WTC11 (cell line): ENCODE data around the gene RPL21. TPM values are rescaled to one million over a fixed set of nuclear protein-coding genes. Genes with fewer than 3 reads are reported as not detected.

ENCODE experiments used
- ATAC-seq: fragments of 200-7000 bp; cut with Tn5 transposase; 2 replicates; pipeline ENCODE4 v1.10.0; 2021; ENCODE audit warnings: mild to moderate bottlenecking, moderate library complexity
- CTCF ChIA-PET: fragments of 300-600 bp; sonication (Branson Sonifier 250); formaldehyde crosslinking; loops from one replicate; lab custom pipeline; 2021; ENCODE audit warnings: antibody characterized with exemption; lab: Charles Lee
- POLR2A ChIA-PET: fragments of 350-600 bp; sonication (Branson Sonifier 250); formaldehyde crosslinking; loops from one replicate; lab custom pipeline; 2021; ENCODE audit warnings: antibody characterized with exemption; lab: Charles Lee
- DNase-seq: peaks from one replicate; pipeline ENCODE4 v3.0.0; 2021; ENCODE audit warnings: low spot score
- H3K27ac Mint-ChIP-seq: 2 replicates; pipeline ENCODE4 v1.8.0; 2021; ENCODE audit warnings: mixed read lengths
- H3K27me3 Mint-ChIP-seq: 2 replicates; pipeline ENCODE4 v1.8.0; 2021; ENCODE audit warnings: low read depth, mild to moderate bottlenecking, moderate library complexity, mixed read lengths
- H3K36me3 Mint-ChIP-seq: 2 replicates; pipeline ENCODE4 v1.8.0; 2021; ENCODE audit warnings: mixed read lengths
- H3K4me1 Mint-ChIP-seq: 2 replicates; pipeline ENCODE4 v1.8.0; 2022; ENCODE audit warnings: mixed read lengths
- H3K4me3 Mint-ChIP-seq: 2 replicates; pipeline ENCODE4 v1.8.0; 2021; ENCODE audit warnings: mild to moderate bottlenecking, moderate library complexity, mixed read lengths
- H3K9me3 Mint-ChIP-seq: 2 replicates; pipeline ENCODE4 v1.8.0; 2021; ENCODE audit warnings: mixed read lengths
- EMX1 ChIP-seq: fragments of 250-450 bp; sonication (Bioruptor Pico); IDR thresholded peaks from 2 replicates; pipeline ENCODE4 v1.8.0; 2021; ENCODE audit warnings: mild to moderate bottlenecking
- FOXP1 ChIP-seq: sonication (generic); formaldehyde crosslinking; IDR thresholded peaks from 2 replicates; pipeline ENCODE4 v1.8.0; 2022; ENCODE audit warnings: missing genetic modification reagents, mild to moderate bottlenecking, moderate library complexity, borderline replicate concordance
- NFATC4 ChIP-seq: fragments of 250-450 bp; sonication (Bioruptor Pico); IDR thresholded peaks from 2 replicates; pipeline ENCODE4 v1.9.0; 2021; ENCODE audit warnings: mild to moderate bottlenecking
- NFYB ChIP-seq: sonication (generic); formaldehyde crosslinking; conservative IDR thresholded peaks from 2 replicates; pipeline ENCODE4 v1.8.0; 2022; ENCODE audit warnings: low read depth, missing genetic modification reagents
- RELA ChIP-seq: sonication (generic); formaldehyde crosslinking; IDR thresholded peaks from 2 replicates; pipeline ENCODE4 v1.8.1; 2022; ENCODE audit warnings: missing genetic modification reagents, mild to moderate bottlenecking, borderline replicate concordance
- ZNF121 ChIP-seq: sonication (generic); formaldehyde crosslinking; IDR thresholded peaks from 2 replicates; pipeline ENCODE4 v1.8.0; 2023; ENCODE audit warnings: missing genetic modification reagents
- ZNF138 ChIP-seq: sonication (generic); formaldehyde crosslinking; conservative IDR thresholded peaks from 2 replicates; pipeline ENCODE4 v1.8.1; 2022; ENCODE audit warnings: mild to moderate bottlenecking, moderate library complexity, missing genetic modification reagents
- ZNF219 ChIP-seq: sonication (generic); formaldehyde crosslinking; IDR thresholded peaks from 2 replicates; pipeline ENCODE4 v1.8.0; 2023; ENCODE audit warnings: missing genetic modification reagents, mild to moderate bottlenecking, borderline replicate concordance
- ZNF396 ChIP-seq: fragments of 250-450 bp; sonication (Bioruptor Pico); IDR thresholded peaks from 2 replicates; pipeline ENCODE4 v1.8.0; 2021; ENCODE audit warnings: mild to moderate bottlenecking, moderate library complexity, borderline replicate concordance
- total RNA-seq: library from RNA; stranded (reverse); gene quantifications from 3 replicates; pipeline ENCODE4 v1.2.3, GENCODE V29; 2021
- TF ChIP-seq, protein P1 (sequence below): sonication (generic); formaldehyde crosslinking; IDR thresholded peaks from 2 replicates; pipeline ENCODE4 v1.8.1; 2023; ENCODE audit warnings: mild to moderate bottlenecking, missing genetic modification reagents, moderate library complexity
- TF ChIP-seq, protein P2 (sequence below): fragments of 250-450 bp; sonication (Bioruptor Pico); conservative IDR thresholded peaks from 2 replicates; pipeline ENCODE4 v1.9.0; 2021; ENCODE audit warnings: mild to moderate bottlenecking
- TF ChIP-seq, protein P3 (sequence below): sonication (generic); formaldehyde crosslinking; IDR thresholded peaks from 2 replicates; pipeline ENCODE4 v1.8.0; 2022; ENCODE audit warnings: mild to moderate bottlenecking, missing genetic modification reagents
- TF ChIP-seq, protein P4 (sequence below): fragments of 250-450 bp; sonication (Bioruptor Pico); IDR thresholded peaks from 2 replicates; pipeline ENCODE4 v1.9.0; 2021; ENCODE audit warnings: mild to moderate bottlenecking, borderline replicate concordance

Gene RPL21
- total RNA-seq, 1 experiment from 2014 or later, result 1,082 TPM

DNA sequence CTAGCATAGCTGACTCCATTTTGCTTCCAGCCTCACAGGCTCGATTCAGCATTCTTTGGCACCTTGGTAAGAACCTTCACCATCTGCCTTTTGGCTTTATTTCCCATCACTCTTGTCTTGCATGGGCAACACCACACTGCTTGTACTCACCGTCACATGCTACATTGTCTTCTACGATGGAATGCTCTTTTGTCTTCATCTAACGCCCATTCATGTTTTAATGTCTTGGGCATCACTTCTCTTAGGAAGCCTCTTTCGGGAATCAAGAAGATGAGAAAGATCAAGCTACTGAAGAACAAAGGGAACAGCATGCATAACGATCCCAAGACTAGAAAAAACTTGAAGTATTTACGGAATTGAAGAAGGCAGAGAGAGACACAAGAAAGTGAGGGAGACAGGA, 5.7 kb upstream of the RPL21 start (continued):
- TF ChIP-seq ZNF138 (CRISPR knock-in tag), result no peak

DNA sequence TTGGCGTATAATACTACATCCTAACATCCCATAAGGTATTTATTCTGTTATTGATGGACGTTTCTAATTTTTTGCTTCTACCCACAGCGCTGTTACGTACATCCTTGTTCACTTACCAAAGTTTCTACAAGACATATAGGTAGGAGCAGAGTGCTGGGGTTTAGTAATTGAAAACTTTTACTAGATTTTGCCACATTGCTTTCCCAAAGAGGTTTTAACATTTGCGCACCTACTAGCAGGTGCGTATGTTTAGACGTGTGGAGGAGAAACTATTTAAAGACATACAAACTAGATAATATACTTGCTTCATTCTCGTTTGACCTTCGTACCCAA, 559 bp upstream of the RPL21 start:
- H3K27me3 Mint-ChIP-seq, result no peaks in the 10 kb centered on the region; the same call in 1 of the 2 replicates
- TF ChIP-seq, protein P1, sequence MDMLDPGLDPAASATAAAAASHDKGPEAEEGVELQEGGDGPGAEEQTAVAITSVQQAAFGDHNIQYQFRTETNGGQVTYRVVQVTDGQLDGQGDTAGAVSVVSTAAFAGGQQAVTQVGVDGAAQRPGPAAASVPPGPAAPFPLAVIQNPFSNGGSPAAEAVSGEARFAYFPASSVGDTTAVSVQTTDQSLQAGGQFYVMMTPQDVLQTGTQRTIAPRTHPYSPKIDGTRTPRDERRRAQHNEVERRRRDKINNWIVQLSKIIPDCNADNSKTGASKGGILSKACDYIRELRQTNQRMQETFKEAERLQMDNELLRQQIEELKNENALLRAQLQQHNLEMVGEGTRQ (CRISPR knock-in tag), result no peak
- no peak for TF ChIP-seq NFATC4 (CRISPR knock-in tag)
- TF ChIP-seq NFYB (CRISPR knock-in tag), result no peak
- TF ChIP-seq FOXP1 (CRISPR knock-in tag), result no peak
- ATAC-seq (no peak), DNase-seq (no peak)
- POLR2A ChIA-PET, result interaction anchor here (1.0 kb wide), 1 partner anchor 20 kb away, joined by 7 read pairs; the partner anchor contains the start of gene RASL11A
- H3K4me1 Mint-ChIP-seq, result peaks cover 37% of the 10 kb centered on the region
- CTCF ChIA-PET, result interaction anchor here (0.9 kb wide), 1 partner anchor 73 kb away, joined by 4 read pairs; no protein-coding TSS in a partner anchor
- H3K4me3 Mint-ChIP-seq, result peak overlapping the region; percentile 94
- peak overlapping the region; percentile 100 for H3K27ac Mint-ChIP-seq
- no peaks in the 10 kb centered on the region for H3K9me3 Mint-ChIP-seq
- peaks cover 42% of the 10 kb centered on the region for H3K36me3 Mint-ChIP-seq

DNA sequence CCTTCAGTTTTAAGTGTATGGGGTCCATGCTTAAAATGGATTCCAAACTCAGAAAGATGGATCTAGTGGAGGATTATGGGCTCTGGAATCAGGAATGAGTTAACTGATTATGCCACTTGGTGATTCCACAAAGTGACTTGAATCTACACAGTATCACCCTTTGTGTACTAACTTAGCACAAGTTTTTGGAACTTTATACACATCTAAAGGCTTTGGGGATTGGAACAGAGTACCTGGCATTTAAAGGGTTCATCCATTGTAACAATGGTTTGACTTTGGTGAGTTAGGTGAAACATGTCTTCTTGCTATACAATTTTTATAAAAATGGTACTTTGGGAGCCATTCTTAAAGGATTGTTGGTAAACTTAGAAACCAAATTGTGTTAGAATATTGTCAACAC, 1.1 kb downstream of the RPL21 start:
- Mint-ChIP-seq H3K36me3 (peaks cover 59% of the 10 kb centered on the region), H3K27ac (peak overlapping the region; percentile 100), H3K4me1 (peaks cover 33% of the 10 kb centered on the region), H3K27me3 (no peaks in the 10 kb centered on the region; the same call in 1 of the 2 replicates), H3K9me3 (no peaks in the 10 kb centered on the region), H3K4me3 (peak overlapping the region; percentile 94)
- TF ChIP-seq ZNF121 (CRISPR knock-in tag) (no peak), ZNF138 (CRISPR knock-in tag) (no peak)
- ChIA-PET POLR2A (no interaction called here), CTCF (no interaction called here)
- ATAC-seq, result no peak
- DNase-seq, result no peak

DNA sequence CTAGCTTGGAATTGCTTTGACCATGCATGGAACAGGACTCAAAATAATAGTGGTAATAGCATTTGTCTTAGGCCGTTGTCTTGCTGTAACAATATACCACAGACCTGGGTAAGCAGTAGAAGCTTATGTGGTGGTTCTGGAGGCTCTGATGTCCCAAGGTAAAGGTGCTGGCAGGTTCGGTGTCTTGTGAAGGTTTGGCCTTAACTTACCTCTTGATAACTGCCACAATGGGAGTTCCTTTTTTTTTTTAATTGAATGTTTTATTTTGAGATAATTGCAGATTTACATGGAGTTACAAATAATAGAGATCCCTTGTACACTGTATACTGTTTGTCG, 5.8 kb downstream of the RPL21 start:
- H3K4me1 Mint-ChIP-seq, result peaks cover 46% of the 10 kb centered on the region
- H3K27me3 Mint-ChIP-seq, result no peaks in the 10 kb centered on the region
- peak; percentile 4; the same call in 1 of the 2 replicates for ATAC-seq
- POLR2A ChIA-PET, result interaction anchor here (0.6 to 1.9 kb wide), 2 partner anchors 14 to 261 kb away, joined by 3 to 4 read pairs; partner anchors contain the start of gene RASL11A
- CTCF ChIA-PET, result interaction anchor here (0.7 to 1.2 kb wide), 2 partner anchors 13 to 102 kb away, joined by 3 read pairs; partner anchors contain the start of gene RASL11A
- TF ChIP-seq ZNF121 (CRISPR knock-in tag) (no peak), RELA (CRISPR knock-in tag) (no peak), ZNF219 (CRISPR knock-in tag) (no peak), EMX1 (no peak; the same call in 1 of the 2 replicates), ZNF396 (CRISPR knock-in tag) (no peak)
- TF ChIP-seq, protein P2, sequence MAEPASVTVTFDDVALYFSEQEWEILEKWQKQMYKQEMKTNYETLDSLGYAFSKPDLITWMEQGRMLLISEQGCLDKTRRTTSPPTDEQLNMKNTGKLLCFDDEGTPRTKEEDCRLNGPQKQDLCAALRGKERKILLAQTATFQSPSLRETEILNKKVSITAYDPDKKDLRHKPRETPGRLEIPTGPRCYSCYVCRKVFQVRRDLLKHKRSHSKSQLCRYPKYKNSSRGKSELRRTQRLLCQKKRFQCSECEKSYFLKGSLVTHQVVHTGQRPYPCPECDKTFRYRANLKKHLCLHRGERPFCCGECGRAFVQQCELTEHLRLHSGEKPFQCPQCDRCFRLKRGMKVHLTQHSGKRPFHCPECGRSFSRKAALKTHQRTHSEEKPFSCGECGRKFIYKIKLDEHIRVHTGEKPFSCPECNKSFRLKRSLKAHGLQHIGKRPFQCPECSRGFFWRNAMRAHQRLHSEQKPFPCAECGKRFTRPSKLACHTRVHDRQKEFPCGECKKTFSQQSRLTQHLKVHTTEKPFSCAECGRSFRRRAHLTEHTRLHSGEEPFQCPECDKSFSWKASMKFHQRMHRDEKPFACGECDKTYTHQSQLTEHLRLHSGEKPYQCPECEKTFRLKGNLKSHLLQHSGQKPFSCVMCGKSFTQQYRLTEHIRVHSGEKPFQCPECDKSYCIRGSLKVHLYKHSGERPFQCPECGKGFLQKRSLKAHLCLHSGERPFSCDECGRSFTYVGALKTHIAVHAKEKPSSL (CRISPR knock-in tag), result 0 out of 2 replicates have a peak, but pooled peaks have one; percentile 3
- TF ChIP-seq, protein P3, sequence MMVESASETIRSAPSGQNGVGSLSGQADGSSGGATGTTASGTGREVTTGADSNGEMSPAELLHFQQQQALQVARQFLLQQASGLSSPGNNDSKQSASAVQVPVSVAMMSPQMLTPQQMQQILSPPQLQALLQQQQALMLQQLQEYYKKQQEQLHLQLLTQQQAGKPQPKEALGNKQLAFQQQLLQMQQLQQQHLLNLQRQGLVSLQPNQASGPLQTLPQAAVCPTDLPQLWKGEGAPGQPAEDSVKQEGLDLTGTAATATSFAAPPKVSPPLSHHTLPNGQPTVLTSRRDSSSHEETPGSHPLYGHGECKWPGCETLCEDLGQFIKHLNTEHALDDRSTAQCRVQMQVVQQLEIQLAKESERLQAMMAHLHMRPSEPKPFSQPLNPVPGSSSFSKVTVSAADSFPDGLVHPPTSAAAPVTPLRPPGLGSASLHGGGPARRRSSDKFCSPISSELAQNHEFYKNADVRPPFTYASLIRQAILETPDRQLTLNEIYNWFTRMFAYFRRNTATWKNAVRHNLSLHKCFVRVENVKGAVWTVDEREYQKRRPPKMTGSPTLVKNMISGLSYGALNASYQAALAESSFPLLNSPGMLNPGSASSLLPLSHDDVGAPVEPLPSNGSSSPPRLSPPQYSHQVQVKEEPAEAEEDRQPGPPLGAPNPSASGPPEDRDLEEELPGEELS (CRISPR knock-in tag), result no peak
- TF ChIP-seq, protein P4, sequence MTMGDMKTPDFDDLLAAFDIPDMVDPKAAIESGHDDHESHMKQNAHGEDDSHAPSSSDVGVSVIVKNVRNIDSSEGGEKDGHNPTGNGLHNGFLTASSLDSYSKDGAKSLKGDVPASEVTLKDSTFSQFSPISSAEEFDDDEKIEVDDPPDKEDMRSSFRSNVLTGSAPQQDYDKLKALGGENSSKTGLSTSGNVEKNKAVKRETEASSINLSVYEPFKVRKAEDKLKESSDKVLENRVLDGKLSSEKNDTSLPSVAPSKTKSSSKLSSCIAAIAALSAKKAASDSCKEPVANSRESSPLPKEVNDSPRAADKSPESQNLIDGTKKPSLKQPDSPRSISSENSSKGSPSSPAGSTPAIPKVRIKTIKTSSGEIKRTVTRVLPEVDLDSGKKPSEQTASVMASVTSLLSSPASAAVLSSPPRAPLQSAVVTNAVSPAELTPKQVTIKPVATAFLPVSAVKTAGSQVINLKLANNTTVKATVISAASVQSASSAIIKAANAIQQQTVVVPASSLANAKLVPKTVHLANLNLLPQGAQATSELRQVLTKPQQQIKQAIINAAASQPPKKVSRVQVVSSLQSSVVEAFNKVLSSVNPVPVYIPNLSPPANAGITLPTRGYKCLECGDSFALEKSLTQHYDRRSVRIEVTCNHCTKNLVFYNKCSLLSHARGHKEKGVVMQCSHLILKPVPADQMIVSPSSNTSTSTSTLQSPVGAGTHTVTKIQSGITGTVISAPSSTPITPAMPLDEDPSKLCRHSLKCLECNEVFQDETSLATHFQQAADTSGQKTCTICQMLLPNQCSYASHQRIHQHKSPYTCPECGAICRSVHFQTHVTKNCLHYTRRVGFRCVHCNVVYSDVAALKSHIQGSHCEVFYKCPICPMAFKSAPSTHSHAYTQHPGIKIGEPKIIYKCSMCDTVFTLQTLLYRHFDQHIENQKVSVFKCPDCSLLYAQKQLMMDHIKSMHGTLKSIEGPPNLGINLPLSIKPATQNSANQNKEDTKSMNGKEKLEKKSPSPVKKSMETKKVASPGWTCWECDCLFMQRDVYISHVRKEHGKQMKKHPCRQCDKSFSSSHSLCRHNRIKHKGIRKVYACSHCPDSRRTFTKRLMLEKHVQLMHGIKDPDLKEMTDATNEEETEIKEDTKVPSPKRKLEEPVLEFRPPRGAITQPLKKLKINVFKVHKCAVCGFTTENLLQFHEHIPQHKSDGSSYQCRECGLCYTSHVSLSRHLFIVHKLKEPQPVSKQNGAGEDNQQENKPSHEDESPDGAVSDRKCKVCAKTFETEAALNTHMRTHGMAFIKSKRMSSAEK, result peak; percentile 5; the same call in 1 of the 2 replicates
- H3K36me3 Mint-ChIP-seq, result peaks cover 64% of the 10 kb centered on the region
- no peaks in the 10 kb centered on the region for H3K9me3 Mint-ChIP-seq
- no peak overlapping the region for H3K4me3 Mint-ChIP-seq
- DNase-seq, result no peak
- H3K27ac Mint-ChIP-seq, result no peak overlapping the region
